ENCODE data around the gene SNAPC4. TPM values are rescaled to one million over a fixed set of nuclear protein-coding genes. Genes with fewer than 3 reads are reported as not detected.

SNAPC4 gene
- total RNA-seq, 4 donors from 2014 or later = 5.9 to 9.9 (median 9.6) TPM

- H3K4me3 ChIP-seq (ENCODE audit: low read depth, poor library complexity, severe bottlenecking) = no peak overlapping the region
- DNase-seq (ENCODE audit: low spot score in 2 of 2) = no peak
- intact Hi-C loops (cut with DNase I; ENCODE audit: low total_unique reads) = no loop called here
- TF ChIP-seq POLR2A (IDR thresholded peaks at IDR 0.05) (no peak), CTCF (IDR thresholded peaks at IDR 0.05) (no peak)
- 88 to 93% methylated on average over 19 of the region's 19 CpGs for WGBS, 2 donors
Observed at GRCh38 chr9:136416914-136417313, 16.9 kb upstream of the SNAPC4 start.

- intact Hi-C loops (cut with DNase I; ENCODE audit: low total_unique reads) = no loop called here
- DNase-seq (ENCODE audit: low spot score in 2 of 2) = no peak
- no peak overlapping the region for H3K4me3 ChIP-seq (ENCODE audit: low read depth, poor library complexity, severe bottlenecking)
- TF ChIP-seq CTCF (IDR thresholded peaks at IDR 0.05) (no peak), POLR2A (IDR thresholded peaks at IDR 0.05) (no peak)
- WGBS, 2 donors = 97 to 98% methylated on average over 8 of the region's 8 CpGs
Observed at GRCh38 chr9:136416427-136416826, 16.5 kb upstream of the SNAPC4 start.

- no peak for DNase-seq (ENCODE audit: low spot score in 2 of 2)
- no peak for TF ChIP-seq CTCF (IDR thresholded peaks at IDR 0.05)
- TF ChIP-seq POLR2A (IDR thresholded peaks at IDR 0.05) = no peak
- intact Hi-C loops (cut with DNase I; ENCODE audit: low total_unique reads) = no loop called here
- 73 to 78% methylated on average over 9 of the region's 9 CpGs for WGBS, 2 donors
- no peak overlapping the region for H3K4me3 ChIP-seq (ENCODE audit: low read depth, poor library complexity, severe bottlenecking)
Observed at GRCh38 chr9:136412962-136413361, 13.0 kb upstream of the SNAPC4 start.

- TF ChIP-seq CTCF (IDR thresholded peaks at IDR 0.05) (no peak), POLR2A (IDR thresholded peaks at IDR 0.05) (no peak)
- WGBS, 2 donors = 21 to 37% methylated on average over 4 of the region's 4 CpGs
- no peak for DNase-seq (ENCODE audit: low spot score in 2 of 2)
- H3K4me3 ChIP-seq (ENCODE audit: low read depth, poor library complexity, severe bottlenecking) = peak overlapping the region; percentile 86
- intact Hi-C loops (cut with DNase I; ENCODE audit: low total_unique reads) = no loop called here
Observed at GRCh38 chr9:136411378-136411777, 11.4 kb upstream of the SNAPC4 start.

- TF ChIP-seq POLR2A (IDR thresholded peaks at IDR 0.05) = peak in 1 of 2 donors; percentile 79
- no peak for TF ChIP-seq CTCF (IDR thresholded peaks at IDR 0.05)
- WGBS, 2 donors = 1% methylated on average over 37 to 41 of the region's 83 CpGs
- DNase-seq (ENCODE audit: low spot score in 2 of 2) = peak; percentile 87 to 99
- H3K4me3 ChIP-seq (ENCODE audit: low read depth, poor library complexity, severe bottlenecking) = peak within 1 kb of the TSS; percentile 86
- intact Hi-C loops (cut with DNase I; ENCODE audit: low total_unique reads) = no loop called here
Observed at GRCh38 chr9:136410500-136411287, 10.7 kb upstream of the SNAPC4 start, which contains the start of the genes ENTR1 and PMPCA. Gene ENTR1 (minus strand): TSS chr9:136410614. CDS start chr9:136410397, 217 bp downstream. Gene PMPCA (plus strand): TSS chr9:136410658. CDS start chr9:136410669, 11 bp downstream.
